ENCODE measurements around the gene FYB1.
A peak's percentile ranks its signal among the peaks of the same experiment; 100 is the strongest.
"Not testable (repeated sequence)": the region's sequence is repeated elsewhere in the genome, so short reads cannot be mapped to it uniquely, and the experiment has no call there.

The FYB1 gene, protein sequence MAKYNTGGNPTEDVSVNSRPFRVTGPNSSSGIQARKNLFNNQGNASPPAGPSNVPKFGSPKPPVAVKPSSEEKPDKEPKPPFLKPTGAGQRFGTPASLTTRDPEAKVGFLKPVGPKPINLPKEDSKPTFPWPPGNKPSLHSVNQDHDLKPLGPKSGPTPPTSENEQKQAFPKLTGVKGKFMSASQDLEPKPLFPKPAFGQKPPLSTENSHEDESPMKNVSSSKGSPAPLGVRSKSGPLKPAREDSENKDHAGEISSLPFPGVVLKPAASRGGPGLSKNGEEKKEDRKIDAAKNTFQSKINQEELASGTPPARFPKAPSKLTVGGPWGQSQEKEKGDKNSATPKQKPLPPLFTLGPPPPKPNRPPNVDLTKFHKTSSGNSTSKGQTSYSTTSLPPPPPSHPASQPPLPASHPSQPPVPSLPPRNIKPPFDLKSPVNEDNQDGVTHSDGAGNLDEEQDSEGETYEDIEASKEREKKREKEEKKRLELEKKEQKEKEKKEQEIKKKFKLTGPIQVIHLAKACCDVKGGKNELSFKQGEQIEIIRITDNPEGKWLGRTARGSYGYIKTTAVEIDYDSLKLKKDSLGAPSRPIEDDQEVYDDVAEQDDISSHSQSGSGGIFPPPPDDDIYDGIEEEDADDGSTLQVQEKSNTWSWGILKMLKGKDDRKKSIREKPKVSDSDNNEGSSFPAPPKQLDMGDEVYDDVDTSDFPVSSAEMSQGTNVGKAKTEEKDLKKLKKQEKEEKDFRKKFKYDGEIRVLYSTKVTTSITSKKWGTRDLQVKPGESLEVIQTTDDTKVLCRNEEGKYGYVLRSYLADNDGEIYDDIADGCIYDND

DNA sequence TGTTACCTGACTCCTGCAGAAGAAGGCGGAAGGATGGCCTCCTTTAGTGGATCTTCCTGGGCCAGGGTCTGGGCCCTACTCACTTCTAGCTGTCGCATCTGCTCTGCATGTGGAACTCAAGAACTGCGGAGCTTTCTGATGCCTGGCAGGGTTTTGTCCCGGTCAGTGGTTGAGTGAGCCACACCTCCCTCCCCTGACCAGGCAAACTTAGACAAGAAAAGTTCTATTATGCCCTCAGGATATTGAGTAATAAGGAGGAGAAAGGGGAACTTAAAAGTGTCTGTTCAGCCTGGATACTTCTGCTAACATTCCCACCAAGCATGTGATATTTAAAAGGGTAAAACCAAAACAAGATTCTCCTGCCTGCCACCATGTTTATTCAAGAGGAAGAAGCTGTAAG is at the start of gene FYB1:
Gene FYB1, minus strand, starts transcription at position 127 of the 400 bp plus-strand sequence. CDS start 16,603 bp downstream, outside the sequence.
- DNase-seq (ENCODE audit: low spot score), result no peak

DNA sequence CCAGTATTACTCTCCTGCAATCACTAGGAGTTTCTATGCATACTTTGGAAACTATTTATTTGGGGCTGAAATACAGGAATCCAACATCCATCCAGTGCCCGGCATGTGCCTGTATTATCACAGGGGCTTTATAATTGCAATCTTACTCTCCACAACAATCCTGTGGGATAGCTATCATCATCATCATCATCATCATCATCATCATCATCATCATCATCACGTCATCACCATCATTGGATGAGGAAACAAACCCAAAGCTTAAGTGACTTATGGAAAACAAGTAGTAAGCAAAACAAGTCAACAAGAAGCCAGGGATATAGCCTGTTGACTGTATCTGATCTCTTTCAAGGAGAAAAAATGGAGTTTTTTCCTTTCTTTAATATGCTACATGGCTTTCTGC is 47.8 kb upstream of the FYB1 start:
- no peak for DNase-seq (ENCODE audit: low spot score)

DNA sequence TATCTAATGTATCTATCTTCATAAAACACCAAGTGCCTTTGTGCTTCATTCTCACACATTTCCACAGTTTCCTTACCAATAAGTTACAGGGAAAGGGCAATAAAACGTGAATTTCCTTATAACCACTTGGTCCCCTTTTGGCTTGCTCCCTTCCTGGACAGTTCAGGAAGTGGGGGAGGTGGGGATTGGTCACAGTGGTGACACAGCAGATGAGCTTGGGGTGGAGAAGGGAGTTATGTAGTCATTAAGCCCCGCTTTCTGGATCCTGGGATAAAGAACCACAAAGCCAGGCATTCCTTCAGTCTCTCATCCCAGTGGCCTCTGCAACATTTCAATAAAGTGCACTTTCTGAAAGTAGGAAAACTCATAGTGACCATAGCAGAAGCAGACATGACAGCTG is 47.1 kb upstream of the FYB1 start:
- no peak for DNase-seq (ENCODE audit: low spot score)

DNA sequence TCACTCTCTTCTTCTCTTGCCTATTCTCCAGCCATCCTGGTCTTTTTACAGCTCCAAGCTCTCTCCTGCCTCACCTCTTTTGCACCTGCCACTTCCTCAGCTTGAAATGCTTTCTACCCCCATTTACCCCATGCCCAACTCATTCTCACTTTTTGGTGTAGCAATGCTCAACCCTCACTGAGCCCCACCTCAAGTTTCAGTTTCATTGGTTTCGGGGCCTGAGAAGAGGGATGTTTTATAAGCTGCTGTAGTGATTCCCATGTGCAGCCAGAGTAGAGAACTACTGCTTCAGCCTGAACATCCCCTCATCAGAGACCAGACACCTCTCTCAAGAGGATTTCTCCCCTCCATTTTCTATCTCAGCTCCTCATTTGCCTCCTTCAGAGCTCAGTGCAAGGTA is 45.2 kb upstream of the FYB1 start:
- no peak for DNase-seq (ENCODE audit: low spot score)

DNA sequence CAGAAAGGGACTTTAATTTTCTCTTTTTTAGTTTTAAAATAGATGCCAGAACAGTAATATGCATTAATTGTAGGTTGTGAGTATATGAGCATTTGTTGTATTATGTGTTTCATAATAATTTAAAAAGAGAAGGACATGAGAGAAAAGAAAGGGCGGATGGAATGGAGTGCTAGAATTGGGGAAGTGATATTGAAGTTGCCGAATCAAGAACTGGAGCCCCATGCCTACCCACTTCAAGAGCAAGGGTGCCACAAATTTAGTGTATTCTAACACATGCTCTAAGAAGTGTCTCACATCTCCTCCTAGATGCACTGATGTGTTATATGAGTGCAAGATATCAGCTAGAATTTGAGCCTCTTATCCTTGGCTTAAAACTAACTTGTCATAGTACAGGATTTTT is 43.6 kb upstream of the FYB1 start:
- no peak for DNase-seq (ENCODE audit: low spot score)

DNA sequence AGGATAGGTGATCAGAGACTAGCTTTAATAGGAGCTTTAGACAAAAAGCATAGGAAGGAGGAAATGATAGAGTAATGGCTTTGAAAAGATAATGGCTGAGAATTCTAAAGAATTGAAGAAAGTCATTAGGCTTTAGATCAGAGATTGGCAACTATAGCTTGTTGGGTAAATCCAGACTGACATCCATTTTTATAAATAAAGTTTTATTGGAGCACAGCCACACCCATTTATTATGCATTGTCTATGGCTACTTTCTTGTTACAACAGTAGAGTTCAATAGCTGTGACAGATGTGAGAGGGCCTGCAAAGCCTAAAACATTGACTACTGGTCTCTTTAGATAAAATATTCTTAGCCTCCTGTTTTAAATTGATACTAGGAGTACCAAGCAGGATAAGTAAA is 40.7 kb upstream of the FYB1 start:
- DNase-seq (ENCODE audit: low spot score), result no peak

DNA sequence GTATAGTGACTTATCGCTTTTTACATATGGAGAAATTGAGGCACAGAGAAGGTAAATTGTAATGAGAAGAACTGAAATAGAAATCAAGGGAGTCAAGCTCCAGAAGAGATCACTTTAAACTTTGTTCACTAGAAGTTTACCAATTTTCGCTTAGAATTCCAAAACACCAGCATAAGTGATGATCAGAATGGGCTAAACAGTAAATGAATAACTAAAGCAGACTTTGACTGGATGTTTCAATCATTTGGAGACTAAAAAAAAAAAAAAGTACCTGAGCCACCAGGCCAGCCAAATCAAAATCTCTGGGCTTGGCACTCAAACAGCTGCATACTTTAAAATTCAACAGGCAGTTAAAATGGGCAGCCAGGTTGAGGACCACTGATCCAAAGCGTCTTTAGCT is 38.2 kb upstream of the FYB1 start:
- DNase-seq (ENCODE audit: low spot score), result no peak

DNA sequence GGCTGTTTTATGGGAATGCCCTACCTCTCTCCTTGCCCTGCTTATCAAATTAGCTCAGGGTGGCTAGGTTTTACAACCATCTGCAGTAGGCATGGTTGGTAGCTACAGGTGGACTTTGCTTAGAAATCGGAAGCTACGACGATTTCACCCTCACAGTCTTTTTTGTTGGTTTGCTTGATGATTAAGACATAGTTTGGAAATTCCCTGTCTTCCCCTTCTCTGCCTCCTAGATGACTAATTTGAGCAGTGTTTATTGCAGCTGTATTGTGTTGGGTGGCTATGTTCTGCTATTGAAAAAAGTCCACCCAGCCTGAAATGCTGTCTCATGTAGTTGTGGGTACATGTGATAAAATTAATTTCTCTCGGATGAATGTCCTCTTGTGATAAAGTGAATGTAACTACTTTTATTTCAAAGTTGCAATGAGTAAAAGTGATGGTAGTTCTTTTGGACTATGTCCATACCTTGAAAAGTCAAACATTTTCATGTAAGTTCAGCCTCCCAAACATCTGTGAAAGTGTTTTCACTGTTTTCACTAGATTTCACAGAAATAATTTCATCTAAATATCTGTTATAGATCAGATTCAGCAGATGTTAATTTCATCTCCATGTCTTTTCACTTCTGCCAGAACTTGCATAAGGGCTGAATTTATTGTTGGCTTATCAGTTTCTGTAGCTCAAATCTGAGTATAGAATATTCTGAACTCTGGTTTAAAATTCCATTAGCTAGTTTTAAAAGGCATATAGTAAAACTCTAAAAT is 37.3 kb upstream of the FYB1 start:
- peak; percentile 77 for DNase-seq (ENCODE audit: low spot score)

DNA sequence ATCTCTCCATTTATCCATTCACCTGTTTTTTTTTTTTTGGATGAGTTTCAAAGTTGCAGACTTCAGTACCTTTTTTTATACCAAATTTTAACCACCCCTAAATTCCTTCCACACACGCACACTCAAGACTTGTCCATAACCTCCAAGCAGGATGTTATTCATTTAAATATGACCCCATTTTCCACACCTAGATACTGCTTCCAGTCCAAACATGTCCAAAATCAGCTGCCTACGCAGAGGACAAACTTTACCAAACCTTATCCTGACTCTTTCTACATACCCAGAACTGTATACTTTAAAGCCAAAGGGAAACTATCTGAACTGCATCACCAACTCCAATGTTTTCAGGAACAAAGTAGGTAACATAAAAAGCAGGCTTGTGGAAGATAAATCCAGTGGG is 36.0 kb upstream of the FYB1 start:
- DNase-seq (ENCODE audit: low spot score), result no peak

DNA sequence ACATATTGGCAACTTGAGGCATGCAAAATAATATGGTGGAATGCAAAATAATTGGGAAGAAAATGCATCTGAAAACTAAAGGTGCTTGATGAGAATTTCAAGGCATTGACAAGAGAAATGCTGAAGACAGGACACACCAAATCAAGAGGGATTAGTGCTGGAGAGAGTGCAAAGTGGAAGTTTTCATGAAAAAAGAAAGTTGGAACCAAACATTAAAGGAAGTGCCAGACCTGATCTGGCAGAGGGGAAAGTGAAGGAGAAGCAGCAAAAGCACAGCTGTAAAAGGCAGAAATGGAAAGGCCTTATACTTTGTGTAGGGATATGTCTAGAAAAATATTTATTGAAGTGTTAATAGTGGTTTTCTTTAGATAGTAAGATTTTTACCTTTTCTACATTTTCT is 35.3 kb upstream of the FYB1 start:
- no peak for DNase-seq (ENCODE audit: low spot score)

DNA sequence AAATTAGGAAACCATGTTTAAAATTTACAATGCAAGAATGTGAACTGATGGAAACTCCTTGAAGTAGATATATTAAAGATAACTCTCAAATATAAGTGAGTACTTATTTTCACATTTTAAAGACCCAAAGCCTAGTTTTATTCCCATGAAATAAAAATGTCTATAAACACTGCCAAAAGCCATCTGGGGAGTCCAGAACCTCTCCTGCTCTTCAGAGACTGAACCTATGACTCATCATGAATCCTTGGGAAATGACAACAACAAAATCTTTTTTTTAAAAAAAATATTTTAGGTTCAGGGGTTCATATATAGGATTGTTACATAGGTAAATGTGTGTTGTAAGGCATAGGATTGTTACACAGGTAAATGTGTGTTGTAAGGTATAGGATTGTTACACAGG is 33.8 kb upstream of the FYB1 start:
- no peak for DNase-seq (ENCODE audit: low spot score)

DNA sequence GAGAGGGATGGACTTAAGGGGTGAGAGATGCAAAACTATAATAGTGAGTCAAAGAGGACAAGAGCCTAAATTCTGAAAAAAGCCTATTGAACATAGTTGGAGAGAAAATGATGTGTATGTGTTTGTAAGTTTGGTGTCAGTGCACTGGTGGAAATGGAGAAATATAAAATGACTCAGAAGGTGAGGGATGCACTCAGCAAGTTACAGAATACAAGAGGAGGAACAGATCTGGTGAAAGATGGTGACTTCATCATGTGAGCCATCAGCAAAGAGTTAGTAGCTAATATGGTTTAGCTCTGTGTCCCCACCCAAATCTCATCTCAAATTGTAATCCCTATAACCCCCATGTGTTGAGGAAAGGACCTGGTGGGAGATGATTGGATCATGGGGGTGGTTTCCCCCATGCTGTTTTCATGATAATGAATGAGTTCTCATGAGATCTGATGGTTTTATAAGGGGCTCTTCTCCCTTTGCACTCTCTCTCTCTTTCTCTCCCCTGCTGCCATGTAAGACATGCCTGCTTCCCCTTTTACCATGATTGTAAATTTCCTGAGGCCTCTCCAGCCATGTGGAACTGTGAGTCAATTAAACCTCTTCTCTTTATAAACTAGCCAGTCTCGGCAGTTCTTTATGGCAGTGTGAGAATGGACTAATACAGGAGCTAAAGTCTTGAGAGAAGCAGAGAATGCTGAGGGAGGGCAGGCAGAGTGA is 30.4 kb upstream of the FYB1 start:
- DNase-seq (ENCODE audit: low spot score), result no peak

DNA sequence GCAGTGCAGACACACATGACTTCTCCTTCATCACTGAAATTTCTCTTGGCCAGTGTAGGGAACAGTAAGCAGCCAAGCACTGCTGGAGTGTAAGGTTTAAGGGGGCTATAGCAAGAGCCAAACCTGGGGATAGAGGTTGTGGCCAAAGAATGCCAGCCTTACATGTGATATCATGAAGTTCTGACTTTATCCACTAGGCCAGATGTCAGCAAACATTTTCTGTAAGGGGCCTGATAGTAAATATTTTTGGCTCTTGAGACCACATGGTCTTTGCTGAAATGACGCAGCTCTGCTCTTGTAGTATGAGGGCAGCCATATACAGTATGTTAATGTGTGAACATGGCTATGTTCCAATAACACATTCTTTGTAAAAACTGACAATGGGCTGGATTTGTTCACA is 29.7 kb upstream of the FYB1 start:
- no peak for DNase-seq (ENCODE audit: low spot score)

DNA sequence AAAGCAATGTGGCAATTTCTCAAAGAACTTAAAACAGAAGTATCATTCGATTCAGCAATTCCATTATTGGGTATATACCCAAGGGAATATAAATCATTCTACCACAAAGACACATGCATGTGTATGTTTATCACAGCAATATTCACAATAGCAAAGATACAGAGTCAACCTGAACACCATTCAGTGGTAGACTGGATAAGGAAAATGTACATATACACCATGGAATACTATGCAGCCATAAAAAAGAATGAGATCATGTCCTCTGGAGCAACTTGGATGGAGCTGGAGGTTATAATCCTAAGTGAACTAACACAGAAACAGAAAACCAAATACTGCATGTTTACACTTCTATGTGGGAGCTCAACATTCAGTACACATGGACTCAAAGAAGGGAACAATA is 21.4 kb upstream of the FYB1 start:
- DNase-seq (ENCODE audit: low spot score), result no peak

DNA sequence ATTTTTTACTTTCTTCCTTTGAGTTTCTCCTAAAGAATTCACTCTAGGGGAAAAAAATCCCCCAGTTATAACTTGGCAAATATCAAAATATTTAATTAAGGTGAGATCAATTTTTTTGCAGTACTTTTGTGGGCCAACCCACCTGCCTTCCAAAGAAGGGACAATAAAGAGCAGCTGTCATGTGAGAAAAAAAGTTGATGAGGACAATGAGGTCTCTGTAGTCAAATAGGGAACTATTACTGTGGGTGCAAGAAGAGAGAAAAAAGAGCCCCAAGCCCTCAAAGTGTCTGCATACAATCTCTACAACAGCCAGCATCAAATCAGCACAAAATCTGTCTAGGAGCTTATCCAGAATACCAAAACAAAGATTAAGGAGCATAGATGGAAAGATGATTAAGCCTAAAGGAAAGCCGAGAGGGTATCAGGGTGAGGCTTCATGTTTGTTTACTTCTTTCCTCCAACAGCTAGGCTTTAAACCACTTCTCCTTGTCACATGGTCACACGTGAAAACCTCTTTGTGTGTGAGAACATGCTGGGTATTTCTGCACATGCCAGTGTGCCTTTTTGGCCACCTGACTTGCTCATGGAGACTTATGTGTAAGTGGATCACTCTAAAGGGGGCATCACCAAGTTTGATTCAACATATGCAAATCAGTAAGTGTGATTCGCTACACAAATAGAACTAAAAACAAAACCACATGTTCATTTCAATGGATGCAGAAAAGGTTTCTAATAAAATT is 19.2 kb upstream of the FYB1 start:
- DNase-seq (ENCODE audit: low spot score), result no peak

DNA sequence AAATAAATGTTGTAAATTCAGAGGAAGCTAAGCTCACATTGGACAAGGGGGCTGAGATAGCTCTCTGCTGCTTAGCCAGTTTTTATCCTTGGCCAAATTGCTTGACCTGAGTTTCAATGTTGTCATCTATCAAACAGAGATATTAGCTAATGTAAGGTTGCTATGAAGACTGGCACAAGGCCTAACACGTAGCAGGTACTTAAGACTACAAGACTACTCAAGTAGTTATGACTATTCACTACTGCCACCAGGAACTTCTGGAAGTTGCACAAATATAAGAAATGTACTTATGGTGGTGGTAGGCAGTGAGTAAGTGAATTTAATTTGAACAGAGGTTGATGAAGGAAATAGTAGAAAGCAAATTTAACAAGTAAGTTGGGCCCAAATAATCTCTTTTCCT is 17.4 kb upstream of the FYB1 start:
- DNase-seq (ENCODE audit: low spot score), result no peak

DNA sequence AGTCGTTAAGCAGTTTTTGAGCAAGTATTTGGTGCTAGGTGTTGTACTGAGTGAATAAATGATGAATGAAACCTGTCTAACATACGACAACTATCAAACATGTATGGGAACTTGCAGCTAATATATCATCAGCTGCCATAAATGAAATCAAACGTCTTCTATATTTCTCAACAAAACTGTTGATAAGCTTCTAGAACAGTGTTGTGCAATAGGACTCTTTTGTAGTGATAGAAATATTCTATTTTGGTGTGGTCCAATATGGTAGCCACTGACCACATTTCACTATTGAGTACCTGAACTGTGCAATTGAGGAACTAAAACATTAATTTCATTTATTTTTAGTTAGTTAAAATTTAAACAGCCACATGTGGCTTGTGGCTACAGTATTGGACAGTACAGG is 16.3 kb upstream of the FYB1 start:
- no peak for DNase-seq (ENCODE audit: low spot score)

DNA sequence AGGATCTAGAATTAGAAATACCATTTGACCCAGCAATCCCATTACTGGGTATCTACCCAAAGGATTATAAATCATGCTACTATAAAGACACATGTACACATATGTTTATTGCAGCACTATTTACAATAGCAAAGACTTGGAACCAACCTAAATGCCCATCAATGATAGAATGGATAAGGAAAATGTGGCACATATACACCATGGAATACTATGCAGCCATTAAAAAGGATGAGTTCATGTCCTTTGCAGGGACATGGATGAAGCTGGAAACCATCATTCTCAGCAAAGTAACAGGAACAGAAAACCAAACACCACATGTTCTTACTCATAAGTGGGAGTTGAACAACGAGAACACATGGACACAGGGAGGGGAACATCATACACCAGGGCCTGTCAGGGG is 15.1 kb upstream of the FYB1 start:
- DNase-seq (ENCODE audit: low spot score), result not testable (repeated sequence)

DNA sequence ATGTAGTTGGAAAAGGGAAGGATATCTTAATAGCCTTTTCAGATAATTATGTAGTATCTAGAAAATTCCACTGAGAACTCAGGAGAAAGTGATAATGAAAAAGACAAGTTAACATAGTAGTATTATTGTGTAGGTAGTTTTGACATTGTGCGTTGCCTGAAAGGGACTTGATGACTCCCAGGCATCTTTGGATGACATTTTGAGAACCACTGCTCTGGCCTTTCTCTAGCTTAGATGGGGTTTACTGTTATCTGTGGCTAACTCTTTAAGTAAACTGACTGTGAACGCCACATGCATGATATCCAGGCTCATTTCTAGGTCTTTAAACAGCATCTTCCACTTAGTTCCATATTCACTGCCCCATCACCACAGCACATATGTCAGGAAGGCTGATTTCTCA is 14.4 kb upstream of the FYB1 start:
- DNase-seq (ENCODE audit: low spot score), result no peak

DNA sequence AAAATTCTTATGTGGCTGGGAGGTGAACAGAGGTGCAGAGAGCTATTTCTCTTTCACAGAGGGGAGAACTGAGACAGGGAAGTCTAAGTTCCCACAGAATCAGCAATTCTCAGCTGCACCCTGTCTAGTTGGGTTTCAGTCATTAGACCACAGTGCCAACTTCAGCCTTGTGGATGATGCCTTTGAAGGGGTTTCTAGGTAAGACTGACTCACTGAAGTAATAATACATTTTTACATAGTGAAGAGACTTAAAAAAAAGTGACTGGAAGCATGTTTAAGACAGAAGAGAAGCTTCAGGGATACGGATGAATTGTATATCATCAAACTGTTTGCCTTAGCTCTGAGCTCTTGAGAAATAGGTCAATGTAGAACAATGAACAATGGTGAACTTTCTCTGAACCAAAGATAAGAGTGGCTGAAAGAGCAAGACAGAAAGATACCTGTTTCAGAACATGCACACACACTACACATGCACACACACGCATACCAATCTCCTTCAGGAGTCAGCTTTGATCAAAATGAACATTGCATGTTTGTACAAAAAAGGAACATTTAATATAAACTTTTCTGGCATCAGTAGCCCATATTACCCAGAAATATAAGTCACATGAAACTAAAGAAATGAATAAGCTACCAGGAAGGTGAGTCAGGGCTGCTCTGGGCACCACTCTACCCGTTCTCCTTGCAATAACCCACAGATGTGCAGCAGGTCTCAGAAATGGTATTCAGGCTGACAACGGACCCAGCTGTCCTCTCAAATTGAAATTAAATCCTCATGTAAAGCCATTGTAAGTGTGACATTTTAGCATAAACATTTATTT is 12.6 kb upstream of the FYB1 start:
- DNase-seq (ENCODE audit: low spot score), result peak; percentile 66

DNA sequence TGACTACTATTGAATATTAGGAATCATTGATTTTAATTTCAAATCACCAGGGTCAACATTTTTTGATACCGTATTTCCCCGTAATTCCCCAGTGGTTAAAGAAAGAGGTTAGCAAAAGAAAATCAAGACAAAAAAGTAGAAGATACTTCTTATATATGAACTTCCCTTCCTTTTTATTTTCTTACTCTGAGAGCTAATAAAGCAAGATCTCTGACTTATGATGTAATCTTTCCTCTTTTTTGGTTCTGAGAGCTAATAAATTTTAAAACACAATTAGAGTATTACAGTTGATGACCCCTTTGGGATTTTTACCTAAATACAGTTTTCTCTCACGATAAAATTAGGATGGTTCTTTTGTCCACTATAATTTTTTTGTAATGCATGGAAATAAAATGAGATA is 9.2 kb upstream of the FYB1 start:
- no peak for DNase-seq (ENCODE audit: low spot score)
